ENCODE measurements around the gene TNFRSF19.

- TF ChIP-seq CTCF (IDR thresholded peaks at IDR 0.05; ENCODE audit: low read length) (no peak), EZH2 (optimal IDR thresholded peaks at IDR 0.05; ENCODE audit: low read depth, low read length) (no peak), EZH2phosphoT487 (IDR thresholded peaks at IDR 0.05; ENCODE audit: low read length) (no peak)
Measured at GRCh38 chr13:23541221-23541824, 28.9 kb upstream of the TNFRSF19 start.

All from MM.1S (cell line).